Tibial nerve (tissue), 3 donors: ENCODE data around the gene COA1.

Experiments
- CTCF ChIP-seq, 5 experiments: fragments of 200-600 bp in 3 of 5; fragments of 450-650 bp in 2 of 5; sonication (generic) in 3 of 5; IDR thresholded peaks; one replicate each; pipeline ENCODE4 v1.5.1; 2016 to 2019; ENCODE audit warnings: antibody characterized with exemption in 5 of 5, mild to moderate bottlenecking in 3 of 5, moderate library complexity in 2 of 5
- POLR2A ChIP-seq, 2 donors: fragments of 450-650 bp; IDR thresholded peaks; one replicate each; pipeline ENCODE4 v1.6.1; 2017; ENCODE audit warnings: antibody characterized with exemption in 2 of 2, mild to moderate bottlenecking in 2 of 2, moderate library complexity in 2 of 2

- TF ChIP-seq POLR2A (IDR thresholded peaks at IDR 0.05) (no peak), CTCF (IDR thresholded peaks at IDR 0.05) (no peak)
These were observed 51.0 kb downstream of the COA1 start for GRCh38 chr7:43678315-43678714.
